Measurements from ENCODE around the gene ZDHHC14.

DNA sequence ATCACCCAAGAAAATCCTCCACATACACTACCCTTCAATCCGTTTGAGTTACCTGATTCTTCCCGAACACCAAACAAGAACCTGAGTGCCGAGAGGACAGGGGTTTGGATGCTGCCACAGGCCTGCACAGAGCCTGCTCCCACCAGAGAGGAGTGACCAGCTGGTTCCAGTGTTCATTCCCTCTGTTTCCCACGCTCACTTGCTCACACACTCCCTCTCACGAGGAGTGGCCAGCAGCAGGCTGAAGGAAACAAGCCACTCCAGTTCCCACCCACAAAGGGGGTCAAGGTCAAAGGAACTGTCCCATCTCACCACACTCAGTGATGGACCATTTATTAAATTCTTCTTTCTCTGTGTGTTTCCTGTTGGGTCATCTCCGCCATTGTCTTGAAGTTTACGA is 344.8 kb downstream of the ZDHHC14 start:
- TF ChIP-seq CTCF (IDR thresholded peaks at IDR 0.05) (no peak), POLR2A (IDR thresholded peaks at IDR 0.05) (no peak)

Measured in body of pancreas (tissue), 4 donors.